Pancreas (tissue), 10 donors: ENCODE results near the gene CDH26. TPM values are rescaled to one million over a fixed set of nuclear protein-coding genes. Genes with fewer than 3 reads are reported as not detected.
A peak's percentile ranks its signal among the peaks of the same experiment; 100 is the strongest.

Experiments used
- ATAC-seq, 4 donors: fragments of 200-7000 bp; cut with Tn5 transposase; one replicate each; pipeline versions ENCODE4 v1.8.0 to v1.9.1; 2020; ENCODE audit warnings: mild to moderate bottlenecking in 4 of 4, moderate library complexity in 4 of 4
- DNase-seq, 6 donors: peaks; one replicate each; pipeline ENCODE4 v3.0.0-alpha.2; 2020
- FAIRE-seq: peaks from 2 replicates; lab custom pipeline; 2012; peaks lifted over from hg19 to GRCh38; lab: Jason Lieb, UNC
- H3K27ac ChIP-seq, 4 donors: fragments of 200-600 bp; sonication (generic); 1 replicate in 3 of 4; 2 replicates in 1 of 4; pipeline versions ENCODE4 v1.5.0 to v1.8.0; 2020
- H3K27me3 ChIP-seq, 4 donors: fragments of 200-600 bp; one replicate each; pipeline ENCODE4 v1.8.0; 2021
- H3K36me3 ChIP-seq, 3 donors: fragments of 200-600 bp; sonication (generic) in 1 of 3; one replicate each; pipeline versions ENCODE4 v1.5.0 to v1.8.0; 2020 to 2021
- H3K4me1 ChIP-seq, 3 donors: fragments of 200-600 bp; one replicate each; pipeline ENCODE4 v1.8.0; 2021
- H3K4me3 ChIP-seq, 4 donors: fragments of 200-600 bp; sonication (generic) in 2 of 4; one replicate each; pipeline versions ENCODE4 v1.5.0 to v1.8.0; 2020 to 2021
- H3K9me3 ChIP-seq, 4 donors: fragments of 200-600 bp; one replicate each; pipeline ENCODE4 v1.8.0; 2021
- WGBS, 2 donors: extraction: QIAGEN DNeasy Blood & Tissue Kit; methylation state at CpG; one replicate each; pipeline ENCODE4 v1.1.7; 2013; 5-methylcytosine and 5-hydroxymethylcytosine counted together
- intact Hi-C, 3 donors: fragments of 100-400 bp; cut with DNase I; formaldehyde crosslinking; loops; one replicate each; pipeline versions ENCODE4 v1.11.1 to v1.14.2; 2022
- polyA plus RNA-seq, 2 donors: library from polyadenylated mRNA; stranded (reverse); fragments of 200-250 nt; gene quantifications; one replicate each; pipeline ENCODE4 v1.2.3, GENCODE V29; 2013
- total RNA-seq, 6 donors: library from RNA; stranded (reverse); fragmentation: NEBNext Ultra II Directional in 4 of 6; extraction: Animal tissue kit (Norgen Biotek cat#: 25700) in 4 of 6; gene quantifications; one replicate each; pipeline versions ENCODE4 v1.2.1 to v1.2.4, GENCODE V29; 2021 to 2023
- TF ChIP-seq, protein P1 (sequence below), 4 donors: fragments of 200-600 bp; sonication (generic) in 3 of 4; IDR thresholded peaks; one replicate each; pipeline versions ENCODE4 v1.5.0 to v1.8.0; 2021; ENCODE audit warnings: antibody characterized with exemption in 4 of 4
- donor health status: healthy with polysubstance abuse.
- donor health status: DM: no; HTN: no; CAD: no; lungs with moderate emphysema.
- donor health status: DM: no; HTN: no; CAD: no.
- donor health status: control.
- donor health status: control.
- donor health status: Bipolar disorder and iron deficiency.
- donor health status: DM: yes; HTN: yes; CAD: no.
- donor health status: DM: no; HTN: no; CAD: no.
- donor health status: DM: no; HTN: no; CAD: no.
- donor health status: DM: yes; HTN: yes; CAD: no.

Gene CDH26
- total and polyA plus RNA-seq, 8 donors: 0.13 to 1.1 (median 0.48) TPM

DNA sequence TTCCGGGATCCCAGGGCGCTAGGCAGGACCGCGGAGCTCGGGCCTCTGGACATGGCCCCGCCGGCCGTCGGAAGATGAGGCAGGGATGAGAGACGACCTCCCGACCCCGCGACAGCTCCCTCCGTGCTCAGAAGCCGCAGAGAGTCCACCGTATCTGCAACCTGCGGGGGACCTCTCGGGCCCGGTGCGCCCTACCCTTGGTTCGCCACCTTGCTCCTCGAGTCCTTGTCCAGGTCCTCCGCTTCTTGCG lies 18.4 kb upstream of the CDH26 start:
- H3K4me1 ChIP-seq: peaks cover 15 to 40% (median 21%) of the 10 kb centered on the region in 3 donors
- DNase-seq (peak in 4 of 6 donors; percentile 29 to 86 (median 57)), FAIRE-seq (no peak), ATAC-seq (peak; percentile 16 to 46 (median 26))
- intact Hi-C loops: no loop called here
- H3K36me3 ChIP-seq: peaks cover 0 to 26% (median 0%) of the 10 kb centered on the region in 3 donors
- H3K27me3 ChIP-seq: no peaks in the 10 kb centered on the region
- WGBS, 2 donors: 0% methylated on average over 24 of the region's 24 CpGs
- H3K27ac ChIP-seq: peak overlapping the region; percentile 84 to 94 (median 92)
- TF ChIP-seq, protein P1, sequence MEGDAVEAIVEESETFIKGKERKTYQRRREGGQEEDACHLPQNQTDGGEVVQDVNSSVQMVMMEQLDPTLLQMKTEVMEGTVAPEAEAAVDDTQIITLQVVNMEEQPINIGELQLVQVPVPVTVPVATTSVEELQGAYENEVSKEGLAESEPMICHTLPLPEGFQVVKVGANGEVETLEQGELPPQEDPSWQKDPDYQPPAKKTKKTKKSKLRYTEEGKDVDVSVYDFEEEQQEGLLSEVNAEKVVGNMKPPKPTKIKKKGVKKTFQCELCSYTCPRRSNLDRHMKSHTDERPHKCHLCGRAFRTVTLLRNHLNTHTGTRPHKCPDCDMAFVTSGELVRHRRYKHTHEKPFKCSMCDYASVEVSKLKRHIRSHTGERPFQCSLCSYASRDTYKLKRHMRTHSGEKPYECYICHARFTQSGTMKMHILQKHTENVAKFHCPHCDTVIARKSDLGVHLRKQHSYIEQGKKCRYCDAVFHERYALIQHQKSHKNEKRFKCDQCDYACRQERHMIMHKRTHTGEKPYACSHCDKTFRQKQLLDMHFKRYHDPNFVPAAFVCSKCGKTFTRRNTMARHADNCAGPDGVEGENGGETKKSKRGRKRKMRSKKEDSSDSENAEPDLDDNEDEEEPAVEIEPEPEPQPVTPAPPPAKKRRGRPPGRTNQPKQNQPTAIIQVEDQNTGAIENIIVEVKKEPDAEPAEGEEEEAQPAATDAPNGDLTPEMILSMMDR (IDR thresholded peaks at IDR 0.05): no peak
- H3K9me3 ChIP-seq: no peaks in the 10 kb centered on the region
- peak overlapping the region; percentile 60 to 78 (median 72) for H3K4me3 ChIP-seq

DNA sequence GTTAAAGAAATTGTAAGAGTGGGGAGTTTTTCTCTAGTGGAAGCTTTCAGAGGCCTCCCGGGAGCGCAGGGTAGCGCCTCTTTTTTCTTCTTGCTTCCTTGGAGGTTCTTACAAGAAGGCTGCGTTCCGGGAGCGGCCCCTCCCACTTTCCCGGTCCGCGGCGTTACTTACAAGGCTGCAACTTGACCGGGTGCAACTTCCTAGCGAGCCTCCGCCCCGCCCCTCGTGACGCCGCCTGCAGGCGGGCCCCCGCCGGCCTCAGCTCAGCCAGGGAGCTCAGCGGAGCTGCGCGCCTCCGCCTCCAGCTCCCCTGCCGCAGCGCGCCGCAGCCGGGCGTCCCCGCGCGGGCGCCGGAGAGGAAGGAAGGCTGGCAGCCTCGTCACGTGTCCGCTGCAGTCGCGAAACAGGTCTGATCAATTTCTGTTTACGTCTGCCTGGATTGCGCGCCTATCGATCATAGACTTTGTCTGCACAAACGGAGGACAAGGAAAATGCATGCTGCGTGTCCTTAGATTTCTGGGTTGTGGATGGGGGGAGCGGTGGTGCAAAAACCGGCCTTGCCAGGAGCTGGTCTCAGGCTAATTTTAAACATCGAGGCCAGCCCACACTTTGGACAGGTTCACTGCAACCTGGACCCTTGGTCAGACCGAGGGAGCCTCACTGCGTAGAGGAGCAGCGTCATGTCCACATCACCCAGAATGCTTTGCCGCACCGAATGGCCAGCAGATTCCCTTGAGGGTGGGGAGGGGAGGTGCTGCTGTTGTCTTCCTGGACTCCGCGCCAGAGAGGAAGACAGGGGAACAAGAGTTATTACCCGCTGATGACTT lies 17.9 kb upstream of the CDH26 start, which contains the start of the genes FAM217B and PPP1R3D:
FAM217B (plus strand) TSS at position 261 of the 827 bp plus-strand sequence. CDS start 3,555 bp downstream, outside the sequence.
PPP1R3D (minus strand) TSS at position 177 of the 827 bp plus-strand sequence. CDS start 374 bp downstream, outside the sequence.
- no peak for FAIRE-seq

DNA sequence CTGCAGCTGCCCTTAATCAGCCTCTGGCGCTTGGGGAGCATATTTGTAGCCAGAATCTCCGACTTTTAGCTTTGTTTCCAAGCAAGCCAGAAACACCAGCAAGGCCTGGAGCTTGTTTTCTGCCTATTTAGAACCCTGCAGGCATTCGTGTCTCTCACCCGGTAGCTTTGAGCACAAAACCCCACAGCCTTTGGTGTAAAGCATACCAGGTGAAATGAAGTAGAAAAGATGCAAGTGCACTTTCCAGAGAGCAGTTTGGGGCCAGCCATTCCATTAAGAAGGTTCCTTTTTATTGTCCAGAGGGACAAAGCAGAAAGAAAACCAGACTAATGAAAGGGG lies 17.3 kb upstream of the CDH26 start:
- Histone ChIP-seq H3K27me3 (no peaks in the 10 kb centered on the region), H3K4me3 (peak overlapping the region; percentile 60 to 78 (median 72)), H3K9me3 (no peaks in the 10 kb centered on the region), H3K27ac (peak overlapping the region; percentile 84 to 94 (median 92)), H3K36me3 (peaks cover 0 to 28% (median 0%) of the 10 kb centered on the region in 3 donors), H3K4me1 (peaks cover 15 to 40% (median 21%) of the 10 kb centered on the region in 3 donors)
- DNase-seq (no peak), FAIRE-seq (no peak), ATAC-seq (no peak)
- intact Hi-C loops: no loop called here
- 0% methylated on average over 4 of the region's 4 CpGs for WGBS, 2 donors
- TF ChIP-seq, protein P1 (IDR thresholded peaks at IDR 0.05): no peak

More for the DNA sequence above, 17.9 kb upstream of the CDH26 start, which contains the start of the genes FAM217B and PPP1R3D:
- peak within 1 kb of the TSS; percentile 84 to 94 (median 92) for H3K27ac ChIP-seq
- no peaks in the 10 kb centered on the region for H3K27me3 ChIP-seq
- TF ChIP-seq, protein P1 (IDR thresholded peaks at IDR 0.05): no peak
- WGBS, 2 donors: 0 to 1% methylated on average over 56 to 57 of the region's 57 CpGs
- peak within 1 kb of the TSS; percentile 60 to 78 (median 72) for H3K4me3 ChIP-seq
- DNase-seq: peak; percentile 95 to 98 (median 96)
- H3K36me3 ChIP-seq: peaks cover 0 to 28% (median 0%) of the 10 kb centered on the region in 3 donors
- H3K9me3 ChIP-seq: no peaks in the 10 kb centered on the region
- ATAC-seq: peak; percentile 95 to 97 (median 95)
- intact Hi-C loops: no loop called here
- H3K4me1 ChIP-seq: peaks cover 15 to 40% (median 21%) of the 10 kb centered on the region in 3 donors

DNA sequence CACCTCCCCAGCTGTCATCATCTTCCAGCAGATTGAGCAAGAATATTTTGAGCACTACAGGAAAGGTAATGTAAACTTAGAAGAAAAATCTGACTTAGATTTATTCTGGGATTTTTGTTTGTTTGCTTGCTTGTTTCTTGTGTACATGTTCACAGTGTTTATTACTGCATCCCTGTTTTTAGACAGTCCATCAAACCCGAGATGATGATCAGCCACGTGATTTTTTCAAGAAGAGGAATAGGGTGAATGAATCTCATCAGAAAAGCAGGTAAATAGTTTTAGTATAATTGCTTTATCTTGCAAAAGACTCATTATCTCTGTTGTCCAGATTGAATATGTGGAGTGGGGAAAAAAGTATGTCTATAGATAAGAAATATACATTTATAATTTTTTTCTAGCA lies 16.0 kb upstream of the CDH26 start:
- ATAC-seq (no peak), DNase-seq (no peak), FAIRE-seq (no peak)
- no peaks in the 10 kb centered on the region for H3K27me3 ChIP-seq
- intact Hi-C loops: no loop called here
- H3K4me1 ChIP-seq: peaks cover 15 to 34% (median 20%) of the 10 kb centered on the region in 3 donors
- H3K36me3 ChIP-seq: peaks cover 0 to 28% (median 0%) of the 10 kb centered on the region in 3 donors
- no peak overlapping the region for H3K27ac ChIP-seq
- 77 to 81% methylated on average over 2 of the region's 2 CpGs for WGBS, 2 donors
- no peaks in the 10 kb centered on the region for H3K9me3 ChIP-seq
- TF ChIP-seq, protein P1 (IDR thresholded peaks at IDR 0.05): no peak
- no peak overlapping the region for H3K4me3 ChIP-seq
